ENCODE results near the gene CGAS.
"Not testable (repeated sequence)": the region's sequence is repeated elsewhere in the genome, so short reads cannot be mapped to it uniquely, and the experiment has no call there.

Gene CGAS

GRCh38 chr6:73477407-73477806, 25.3 kb upstream of the CGAS start:
- Histone ChIP-seq H3K4me1 (ENCODE audit: control insufficient read depth in 1 of 2, insufficient read depth in 1 of 2, low read depth in 1 of 2, low read length in 1 of 2) (no peaks in the 10 kb centered on the region), H3K27me3 (no peaks in the 10 kb centered on the region), H3K4me3 (ENCODE audit: low read depth in 1 of 2, low read length in 1 of 2) (no peak overlapping the region), H3K27ac (no peak overlapping the region), H3K9me3 (no peaks in the 10 kb centered on the region), H3K36me3 (peaks cover 57% of the 10 kb centered on the region)
- TF ChIP-seq CTCF (IDR thresholded peaks at IDR 0.05) = no peak

GRCh38 chr6:73476723-73477122, 24.6 kb upstream of the CGAS start:
- H3K4me1 ChIP-seq (ENCODE audit: control insufficient read depth in 1 of 2, insufficient read depth in 1 of 2, low read depth in 1 of 2, low read length in 1 of 2) = no peaks in the 10 kb centered on the region
- TF ChIP-seq CTCF (IDR thresholded peaks at IDR 0.05) = no peak
- no peak overlapping the region for H3K27ac ChIP-seq
- peaks cover 57% of the 10 kb centered on the region for H3K36me3 ChIP-seq
- no peaks in the 10 kb centered on the region for H3K27me3 ChIP-seq
- H3K9me3 ChIP-seq = no peaks in the 10 kb centered on the region
- no peak overlapping the region for H3K4me3 ChIP-seq (ENCODE audit: low read depth in 1 of 2, low read length in 1 of 2)

GRCh38 chr6:73471686-73472290, 19.7 kb upstream of the CGAS start:
- Histone ChIP-seq H3K36me3 (peaks cover 61% of the 10 kb centered on the region), H3K27me3 (no peaks in the 10 kb centered on the region), H3K4me3 (ENCODE audit: low read depth in 1 of 2, low read length in 1 of 2) (no peak overlapping the region), H3K27ac (no peak overlapping the region), H3K4me1 (ENCODE audit: control insufficient read depth in 1 of 2, insufficient read depth in 1 of 2, low read depth in 1 of 2, low read length in 1 of 2) (no peaks in the 10 kb centered on the region), H3K9me3 (no peaks in the 10 kb centered on the region)
- no peak for TF ChIP-seq CTCF (IDR thresholded peaks at IDR 0.05)

- peaks cover 6% of the 10 kb centered on the region for H3K36me3 ChIP-seq
- H3K9me3 ChIP-seq = no peaks in the 10 kb centered on the region
- peaks cover 24 to 29% of the 10 kb centered on the region in 2 experiments for H3K4me1 ChIP-seq (ENCODE audit: control insufficient read depth in 1 of 2, insufficient read depth in 1 of 2, low read depth in 1 of 2, low read length in 1 of 2)
- H3K4me3 ChIP-seq (ENCODE audit: low read depth in 1 of 2, low read length in 1 of 2) = peak within 1 kb of the TSS; percentile 95 to 98
- H3K27me3 ChIP-seq = no peaks in the 10 kb centered on the region
- H3K27ac ChIP-seq = peak within 1 kb of the TSS; percentile 87
- no peak for TF ChIP-seq CTCF (IDR thresholded peaks at IDR 0.05)
Measured at GRCh38 chr6:73461537-73462350, 9.6 kb upstream of the CGAS start, which contains the start of gene MTO1. Gene MTO1 (plus strand): TSS chr6:73461737. CDS start chr6:73461855, 118 bp downstream.

GRCh38 chr6:73460056-73460455, 8.0 kb upstream of the CGAS start:
- H3K4me3 ChIP-seq (ENCODE audit: low read depth in 1 of 2, low read length in 1 of 2) = no peak overlapping the region
- H3K4me1 ChIP-seq (ENCODE audit: control insufficient read depth in 1 of 2, insufficient read depth in 1 of 2, low read depth in 1 of 2, low read length in 1 of 2) = peaks cover 41 to 46% of the 10 kb centered on the region in 2 experiments

GRCh38 chr6:73459474-73459873, 7.4 kb upstream of the CGAS start:
- H3K4me1 ChIP-seq (ENCODE audit: control insufficient read depth in 1 of 2, insufficient read depth in 1 of 2, low read depth in 1 of 2, low read length in 1 of 2) = peaks cover 47 to 52% of the 10 kb centered on the region in 2 experiments
- not testable (repeated sequence) for H3K27me3 ChIP-seq; H3K27ac ChIP-seq; H3K4me3 ChIP-seq (ENCODE audit: low read depth in 1 of 2, low read length in 1 of 2); H3K36me3 ChIP-seq; H3K9me3 ChIP-seq

More at GRCh38 chr6:73460056-73460455, 8.0 kb upstream of the CGAS start:
- no peak for TF ChIP-seq CTCF (IDR thresholded peaks at IDR 0.05)
- Histone ChIP-seq H3K36me3 (no peaks in the 10 kb centered on the region), H3K27me3 (no peaks in the 10 kb centered on the region), H3K9me3 (no peaks in the 10 kb centered on the region), H3K27ac (no peak overlapping the region)

Measured in neutrophil (primary cell).